Mesenchymal stem cell (in vitro differentiated cells and primary cell): Measurements from ENCODE around the gene PIPOX.

Source experiments
- DNase-seq: peaks from one replicate; pipeline ENCODE4 v3.0.0-alpha.2; 2013
- H2AFZ ChIP-seq: one replicate; pipeline ENCODE4 v1.6.1; 2013; ENCODE audit warnings: low read depth, mild to moderate bottlenecking, control low read depth, inconsistent platforms, low read length, moderate library complexity
- H2AK5ac ChIP-seq: 2 replicates; pipeline ENCODE4 v1.6.1; 2013; ENCODE audit warnings: low read length, moderate library complexity, mild to moderate bottlenecking, inconsistent platforms; ENCODE audit not compliant: severe bottlenecking
- H2BK120ac ChIP-seq: one replicate; pipeline ENCODE4 v1.6.1; 2013; ENCODE audit warnings: low read depth, mild to moderate bottlenecking, inconsistent platforms, low read length, moderate library complexity
- H2BK12ac ChIP-seq, 2 experiments: one replicate each; pipeline ENCODE4 v1.6.1; 2013; ENCODE audit warnings: inconsistent platforms in 2 of 2, low read length in 2 of 2, mild to moderate bottlenecking in 2 of 2, moderate library complexity in 2 of 2, control low read depth in 1 of 2
- H2BK15ac ChIP-seq: one replicate; pipeline ENCODE4 v1.6.1; 2013; ENCODE audit warnings: mild to moderate bottlenecking, low read depth, inconsistent platforms; ENCODE audit not compliant: poor library complexity, severe bottlenecking
- H2BK5ac ChIP-seq: 2 replicates; pipeline ENCODE4 v1.6.1; 2013; ENCODE audit warnings: low read depth, mild to moderate bottlenecking, low read length, control low read depth, inconsistent platforms; ENCODE audit not compliant: poor library complexity, severe bottlenecking
- H3K14ac ChIP-seq, 2 experiments: one replicate each; pipeline ENCODE4 v1.6.1; 2013; ENCODE audit warnings: inconsistent platforms in 2 of 2, low read length in 2 of 2, control low read depth in 1 of 2, mild to moderate bottlenecking in 1 of 2, moderate library complexity in 1 of 2
- H3K18ac ChIP-seq, 2 experiments: one replicate each; pipeline ENCODE4 v1.6.1; 2013; ENCODE audit warnings: inconsistent platforms in 2 of 2, low read length in 2 of 2, control low read depth in 1 of 2, low read depth in 1 of 2, mild to moderate bottlenecking in 1 of 2
- H3K23ac ChIP-seq, 2 experiments: one replicate each; pipeline ENCODE4 v1.6.1; 2013; ENCODE audit warnings: inconsistent platforms in 2 of 2, low read length in 2 of 2, mild to moderate bottlenecking in 2 of 2, moderate library complexity in 2 of 2, control low read depth in 1 of 2
- H3K27ac ChIP-seq: 2 replicates; pipeline ENCODE4 v1.5.1; 2013; ENCODE audit warnings: mild to moderate bottlenecking, moderate library complexity, low read length, control low read depth, inconsistent platforms; ENCODE audit not compliant: poor library complexity, severe bottlenecking
- H3K27me3 ChIP-seq, 2 experiments: 2 replicates each; pipeline versions ENCODE4 v1.6.1 to v1.7.0; 2013; ENCODE audit warnings: low read length in 2 of 2, mild to moderate bottlenecking in 2 of 2, moderate library complexity in 2 of 2, control low read depth in 1 of 2, inconsistent platforms in 1 of 2; ENCODE audit not compliant: control insufficient read depth in 1 of 2, insufficient read depth in 1 of 2
- H3K36me3 ChIP-seq, 2 experiments: 2 replicates each; pipeline versions ENCODE4 v1.6.1 to v1.7.0; 2013; ENCODE audit warnings: low read length in 2 of 2, control low read depth in 1 of 2, inconsistent platforms in 1 of 2, low read depth in 1 of 2, mild to moderate bottlenecking in 1 of 2; ENCODE audit not compliant: insufficient read depth in 2 of 2, control insufficient read depth in 1 of 2
- H3K4ac ChIP-seq, 2 experiments: one replicate each; pipeline ENCODE4 v1.6.1; 2013; ENCODE audit warnings: inconsistent platforms in 2 of 2, low read length in 2 of 2, mild to moderate bottlenecking in 2 of 2, moderate library complexity in 2 of 2, control low read depth in 1 of 2, low read depth in 1 of 2
- H3K4me1 ChIP-seq: 2 replicates; pipeline ENCODE4 v1.6.1; 2013; ENCODE audit warnings: low read depth, low read length, control low read depth; ENCODE audit not compliant: control insufficient read depth, insufficient read depth
- H3K4me2 ChIP-seq: 2 replicates; pipeline ENCODE4 v1.6.1; 2013; ENCODE audit warnings: low read length, mild to moderate bottlenecking, inconsistent platforms; ENCODE audit not compliant: poor library complexity, severe bottlenecking
- H3K4me3 ChIP-seq, 2 experiments: 2 replicates each; pipeline versions ENCODE4 v1.5.1 to v1.7.0; 2013; ENCODE audit warnings: low read length in 2 of 2, mild to moderate bottlenecking in 2 of 2, control low read depth in 1 of 2, low read depth in 1 of 2; ENCODE audit not compliant: insufficient read depth in 1 of 2
- H3K79me1 ChIP-seq: replicated peaks from 2 replicates; pipeline ENCODE4 v1.6.1; 2013; ENCODE audit warnings: mild to moderate bottlenecking, control low read depth, low read length, inconsistent platforms; ENCODE audit not compliant: poor library complexity, severe bottlenecking
- H3K9ac ChIP-seq: 2 replicates; pipeline ENCODE4 v1.7.0; 2013; ENCODE audit warnings: mild to moderate bottlenecking, low read length, moderate library complexity
- H3K9me3 ChIP-seq: 2 replicates; pipeline ENCODE4 v1.7.0; 2013; ENCODE audit warnings: mild to moderate bottlenecking, low read length; ENCODE audit not compliant: control insufficient read depth
- H4K8ac ChIP-seq: one replicate; pipeline ENCODE4 v1.6.1; 2013; ENCODE audit warnings: inconsistent platforms, mild to moderate bottlenecking, low read length, moderate library complexity
- H4K91ac ChIP-seq: one replicate; pipeline ENCODE4 v1.6.1; 2013; ENCODE audit warnings: mild to moderate bottlenecking, low read length, inconsistent platforms
- WGBS: methylation state at CpG from one replicate; pipeline ENCODE4 v1.1.7; 2013; ENCODE audit warnings: mixed read lengths; 5-methylcytosine and 5-hydroxymethylcytosine counted together

Gene PIPOX

GRCh38 chr17:29048440-29049368 is 5.8 kb downstream of the PIPOX start:
- no peak overlapping the region for H4K91ac ChIP-seq
- H3K27ac ChIP-seq, result no peak overlapping the region
- H3K36me3 ChIP-seq, result no peaks in the 10 kb centered on the region
- H3K9me3 ChIP-seq, result no peaks in the 10 kb centered on the region
- no peak overlapping the region for H3K23ac ChIP-seq
- peaks cover 61 to 82% of the 10 kb centered on the region in 2 experiments for H3K27me3 ChIP-seq
- H3K4me3 ChIP-seq, result no peak overlapping the region
- no peak overlapping the region for H2AK5ac ChIP-seq
- DNase-seq, result no peak
- no peak overlapping the region for H2BK5ac ChIP-seq
- H3K4ac ChIP-seq, result no peak overlapping the region
- H3K4me1 ChIP-seq, result peaks cover 6% of the 10 kb centered on the region
- H2BK15ac ChIP-seq, result no peak overlapping the region
- no peak overlapping the region for H2BK120ac ChIP-seq
- no peak overlapping the region for H3K14ac ChIP-seq
- no peaks in the 10 kb centered on the region for H3K79me1 ChIP-seq
- no peak overlapping the region for H3K18ac ChIP-seq
- 57% methylated on average over 7 of the region's 10 CpGs for WGBS
- no peak overlapping the region for H4K8ac ChIP-seq
- H3K4me2 ChIP-seq, result no peak overlapping the region
- H3K9ac ChIP-seq, result no peak overlapping the region
- H2BK12ac ChIP-seq, result no peak overlapping the region
- H2AFZ ChIP-seq, result no peak overlapping the region

- no peaks in the 10 kb centered on the region for H3K36me3 ChIP-seq
- no peak overlapping the region for H2BK5ac ChIP-seq
- no peak overlapping the region for H4K91ac ChIP-seq
- no peak overlapping the region for H3K4me3 ChIP-seq
- no peak overlapping the region for H2BK15ac ChIP-seq
- no peak overlapping the region for H3K4me2 ChIP-seq
- peaks cover 68 to 81% of the 10 kb centered on the region in 2 experiments for H3K27me3 ChIP-seq
- H3K14ac ChIP-seq, result no peak overlapping the region
- DNase-seq, result no peak
- no peak overlapping the region for H2BK120ac ChIP-seq
- no peak overlapping the region for H3K9ac ChIP-seq
- H3K9me3 ChIP-seq, result no peaks in the 10 kb centered on the region
- no peaks in the 10 kb centered on the region for H3K79me1 ChIP-seq
- H2BK12ac ChIP-seq, result no peak overlapping the region
- H3K4ac ChIP-seq, result no peak overlapping the region
- no peak overlapping the region for H2AK5ac ChIP-seq
- H4K8ac ChIP-seq, result no peak overlapping the region
- no peak overlapping the region for H3K18ac ChIP-seq
- no peak overlapping the region for H2AFZ ChIP-seq
- no peak overlapping the region for H3K27ac ChIP-seq
- H3K4me1 ChIP-seq, result peaks cover 6% of the 10 kb centered on the region
- H3K23ac ChIP-seq, result no peak overlapping the region
- 94% methylated on average over 10 of the region's 11 CpGs for WGBS
These were observed 6.7 kb downstream of the PIPOX start for GRCh38 chr17:29049541-29050145.

GRCh38 chr17:29050176-29050575 is 7.2 kb downstream of the PIPOX start:
- H3K4me2 ChIP-seq, result no peak overlapping the region
- no peak overlapping the region for H3K27ac ChIP-seq
- no peak overlapping the region for H3K9ac ChIP-seq
- H3K79me1 ChIP-seq, result no peaks in the 10 kb centered on the region
- H2BK5ac ChIP-seq, result no peak overlapping the region
- peaks cover 70 to 81% of the 10 kb centered on the region in 2 experiments for H3K27me3 ChIP-seq
- 88% methylated on average over 3 of the region's 5 CpGs for WGBS
- H4K91ac ChIP-seq, result no peak overlapping the region
- H3K23ac ChIP-seq, result no peak overlapping the region
- H3K4me3 ChIP-seq, result no peak overlapping the region
- no peak overlapping the region for H2AFZ ChIP-seq
- no peak overlapping the region for H2BK12ac ChIP-seq
- no peak overlapping the region for H3K14ac ChIP-seq
- H3K4me1 ChIP-seq, result peaks cover 6% of the 10 kb centered on the region
- H2AK5ac ChIP-seq, result no peak overlapping the region
- DNase-seq, result no peak
- no peak overlapping the region for H2BK120ac ChIP-seq
- H2BK15ac ChIP-seq, result no peak overlapping the region
- no peak overlapping the region for H3K18ac ChIP-seq
- H3K4ac ChIP-seq, result no peak overlapping the region
- H4K8ac ChIP-seq, result no peak overlapping the region
- H3K36me3 ChIP-seq, result no peaks in the 10 kb centered on the region
- no peaks in the 10 kb centered on the region for H3K9me3 ChIP-seq

DNA sequence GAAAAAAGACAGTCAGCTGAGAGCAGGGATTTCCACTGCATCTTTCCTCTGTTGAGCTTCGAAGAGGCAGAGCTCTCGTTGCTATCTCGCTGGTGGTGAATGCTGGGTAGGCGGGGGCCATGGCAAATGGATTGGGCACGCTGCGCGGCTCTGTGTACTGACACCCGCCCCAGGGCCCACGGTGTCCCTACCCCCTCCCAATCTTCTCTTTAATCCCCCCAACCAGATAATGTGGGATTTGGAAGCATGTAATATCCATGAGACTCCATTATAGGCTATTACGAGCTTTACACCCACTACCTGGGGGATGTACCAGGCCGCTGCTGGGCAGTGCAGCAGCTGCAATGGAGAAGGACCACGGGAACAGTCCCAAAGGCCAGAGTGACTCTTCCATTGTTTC is 8.3 kb downstream of the PIPOX start:
- Histone ChIP-seq H3K4me1 (peaks cover 6% of the 10 kb centered on the region), H3K79me1 (no peaks in the 10 kb centered on the region), H2BK120ac (no peak overlapping the region), H2BK15ac (no peak overlapping the region), H4K91ac (no peak overlapping the region), H2AK5ac (no peak overlapping the region), H3K36me3 (no peaks in the 10 kb centered on the region), H3K14ac (no peak overlapping the region), H2BK12ac (no peak overlapping the region), H3K9ac (no peak overlapping the region), H4K8ac (no peak overlapping the region), H3K4me2 (no peak overlapping the region), H2BK5ac (no peak overlapping the region), H3K27me3 (peaks cover 73 to 82% of the 10 kb centered on the region in 2 experiments), H3K18ac (no peak overlapping the region), H3K4me3 (no peak overlapping the region), H3K27ac (no peak overlapping the region), H3K23ac (no peak overlapping the region), H2AFZ (no peak overlapping the region), H3K9me3 (no peaks in the 10 kb centered on the region), H3K4ac (no peak overlapping the region)
- no peak for DNase-seq
- 92% methylated on average over 5 of the region's 12 CpGs for WGBS
